ENCODE data around the gene MMP3.

MMP3 gene

DNA sequence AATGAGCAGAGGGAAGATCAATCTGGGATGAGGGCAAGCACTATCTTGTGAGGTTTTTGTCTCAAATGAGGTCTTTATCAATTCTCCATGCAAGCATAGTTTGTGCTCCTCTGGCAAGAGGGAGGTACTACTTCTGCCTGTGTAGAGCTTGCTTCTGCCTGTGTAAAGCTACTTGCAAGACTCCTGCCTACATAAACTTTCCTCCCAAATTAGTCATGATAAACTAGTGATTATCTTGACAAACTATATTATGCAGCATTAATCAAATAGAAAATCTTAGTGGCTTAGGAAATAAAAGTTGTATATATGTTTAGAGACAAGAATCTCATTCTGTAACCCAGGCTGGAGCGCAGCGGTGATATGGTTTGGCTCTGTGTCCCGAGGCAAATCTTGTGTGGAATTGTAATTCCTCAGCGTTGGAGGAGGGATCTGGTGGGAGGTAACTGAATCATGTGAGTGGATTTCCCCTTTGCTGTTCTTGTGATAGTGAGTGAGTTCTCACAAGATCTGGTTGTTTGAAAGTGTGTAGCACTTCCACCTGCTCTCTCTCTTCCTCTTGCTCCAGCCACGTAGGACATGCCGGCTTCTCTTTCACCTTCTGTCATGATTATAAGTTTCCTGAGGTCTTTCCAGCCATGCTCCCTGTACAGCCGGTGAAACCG is 54.9 kb downstream of the MMP3 start:
- DNase-seq: peak; percentile 12

Data from NCI-H69 (cell line).